Gastroesophageal sphincter (tissue), 4 donors: ENCODE data around the gene RAP1GAP2. TPM values are rescaled to one million over a fixed set of nuclear protein-coding genes. Genes with fewer than 3 reads are reported as not detected.

Source experiments
- ATAC-seq: fragments of 150-250 bp; one replicate; pipeline ENCODE4 v1.9.1; 2016; ENCODE audit warnings: mild to moderate bottlenecking, moderate library complexity
- H3K27ac ChIP-seq, 4 donors: fragments of 200-600 bp; sonication (generic) in 3 of 4; 1 replicate in 3 of 4; 2 replicates in 1 of 4; pipeline ENCODE4 v1.5.1; 2016 to 2019
- H3K27me3 ChIP-seq: fragments of 200-600 bp; sonication (generic); one replicate; pipeline ENCODE4 v1.5.1; 2019
- H3K36me3 ChIP-seq, 2 donors: fragments of 200-600 bp; sonication (generic); one replicate each; pipeline ENCODE4 v1.5.1; 2019; ENCODE audit warnings: control low read depth in 1 of 2
- H3K4me1 ChIP-seq, 3 donors: fragments of 200-600 bp; sonication (generic); 1 replicate in 2 of 3; 2 replicates in 1 of 3; pipeline ENCODE4 v1.5.1; 2016 to 2019; ENCODE audit warnings: control low read depth in 2 of 3
- H3K4me3 ChIP-seq, 2 donors: fragments of 200-600 bp; sonication (generic); one replicate each; pipeline ENCODE4 v1.5.1; 2019; ENCODE audit warnings: mild to moderate bottlenecking in 1 of 2, moderate library complexity in 1 of 2
- H3K9me3 ChIP-seq, 3 donors: fragments of 200-600 bp; sonication (generic); one replicate each; pipeline ENCODE4 v1.5.1; 2017 to 2019; ENCODE audit warnings: control low read depth in 2 of 3
- EP300 ChIP-seq: sonication (generic); formaldehyde crosslinking; IDR thresholded peaks from one replicate; pipeline ENCODE4 v1.6.1; 2017; ENCODE audit warnings: antibody characterized with exemption, mild to moderate bottlenecking
- POLR2A ChIP-seq, 2 donors: fragments of 450-650 bp; IDR thresholded peaks; one replicate each; pipeline ENCODE4 v1.6.1; 2017; ENCODE audit warnings: antibody characterized with exemption in 2 of 2, mild to moderate bottlenecking in 2 of 2, moderate library complexity in 1 of 2
- POLR2AphosphoS5 ChIP-seq: sonication (generic); formaldehyde crosslinking; IDR thresholded peaks from one replicate; pipeline ENCODE4 v1.6.1; 2017; ENCODE audit warnings: antibody characterized with exemption
- WGBS, 2 donors: methylation state at CpG; one replicate each; pipeline ENCODE4 v1.1.5; 2018; ENCODE audit warnings: low coverage in 1 of 2; 5-methylcytosine and 5-hydroxymethylcytosine counted together
- total RNA-seq, 4 donors: library from RNA; depleted of rRNA; stranded (reverse); fragments of >200 nt; gene quantifications; one replicate each; pipeline ENCODE4 v1.1.0, GENCODE V29; 2016
- TF ChIP-seq, protein P1 (sequence below), 4 experiments: fragments of 200-600 bp in 2 of 4; fragments of 450-650 bp in 2 of 4; sonication (generic) in 1 of 4; IDR thresholded peaks; one replicate each; pipeline ENCODE4 v1.5.1; 2017 to 2019; ENCODE audit warnings: antibody characterized with exemption in 4 of 4, mild to moderate bottlenecking in 2 of 4, moderate library complexity in 2 of 4

RAP1GAP2 gene
- total RNA-seq, 4 donors from 2014 or later, result 8.8 to 19.5 (median 11.3) TPM

DNA sequence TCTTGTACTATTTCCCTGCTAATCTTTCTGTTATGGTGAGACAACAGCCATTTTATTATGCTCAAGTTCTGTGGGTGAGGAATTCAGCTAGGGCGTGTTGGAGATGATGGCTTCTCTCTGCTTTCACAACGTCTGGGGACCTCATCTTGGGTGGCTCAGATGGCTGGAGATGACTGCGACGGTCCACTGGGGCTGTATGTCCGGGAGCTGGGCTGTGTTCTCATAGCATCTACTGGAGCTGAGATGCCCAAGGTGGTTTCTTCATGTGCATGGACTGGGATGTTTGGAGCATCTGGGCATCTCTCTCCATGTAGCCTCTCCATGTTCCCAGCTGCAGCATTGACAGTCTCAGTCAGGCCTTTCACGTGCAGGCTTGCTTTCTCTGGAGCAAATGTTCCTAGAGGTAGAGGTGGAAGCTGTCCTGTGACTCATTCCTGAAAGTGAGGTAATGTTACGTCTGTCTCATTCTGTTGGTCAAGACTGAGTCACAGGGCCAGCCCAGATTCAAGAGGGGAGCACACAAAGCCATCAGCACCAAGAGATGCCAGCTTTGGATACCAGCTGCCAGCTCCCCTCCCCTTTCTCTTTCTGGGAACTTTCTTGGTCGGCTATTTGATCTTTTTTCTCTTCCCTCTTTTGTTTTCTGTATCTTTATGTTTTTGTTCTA lies 96.2 kb downstream of the RAP1GAP2 start:
- H3K4me1 ChIP-seq, result no peaks in the 10 kb centered on the region
- no peaks in the 10 kb centered on the region for H3K27me3 ChIP-seq
- TF ChIP-seq POLR2AphosphoS5 (no peak), POLR2A (IDR thresholded peaks at IDR 0.05) (no peak), EP300 (no peak)
- TF ChIP-seq, protein P1, sequence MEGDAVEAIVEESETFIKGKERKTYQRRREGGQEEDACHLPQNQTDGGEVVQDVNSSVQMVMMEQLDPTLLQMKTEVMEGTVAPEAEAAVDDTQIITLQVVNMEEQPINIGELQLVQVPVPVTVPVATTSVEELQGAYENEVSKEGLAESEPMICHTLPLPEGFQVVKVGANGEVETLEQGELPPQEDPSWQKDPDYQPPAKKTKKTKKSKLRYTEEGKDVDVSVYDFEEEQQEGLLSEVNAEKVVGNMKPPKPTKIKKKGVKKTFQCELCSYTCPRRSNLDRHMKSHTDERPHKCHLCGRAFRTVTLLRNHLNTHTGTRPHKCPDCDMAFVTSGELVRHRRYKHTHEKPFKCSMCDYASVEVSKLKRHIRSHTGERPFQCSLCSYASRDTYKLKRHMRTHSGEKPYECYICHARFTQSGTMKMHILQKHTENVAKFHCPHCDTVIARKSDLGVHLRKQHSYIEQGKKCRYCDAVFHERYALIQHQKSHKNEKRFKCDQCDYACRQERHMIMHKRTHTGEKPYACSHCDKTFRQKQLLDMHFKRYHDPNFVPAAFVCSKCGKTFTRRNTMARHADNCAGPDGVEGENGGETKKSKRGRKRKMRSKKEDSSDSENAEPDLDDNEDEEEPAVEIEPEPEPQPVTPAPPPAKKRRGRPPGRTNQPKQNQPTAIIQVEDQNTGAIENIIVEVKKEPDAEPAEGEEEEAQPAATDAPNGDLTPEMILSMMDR (IDR thresholded peaks at IDR 0.05), result no peak
- H3K4me3 ChIP-seq, result no peak overlapping the region
- H3K27ac ChIP-seq, result no peak overlapping the region
- no peaks in the 10 kb centered on the region for H3K36me3 ChIP-seq
- ATAC-seq, result no peak
- WGBS, 2 donors, result 59 to 73% methylated on average over 4 to 6 of the region's 8 CpGs
- H3K9me3 ChIP-seq, result no peaks in the 10 kb centered on the region

DNA sequence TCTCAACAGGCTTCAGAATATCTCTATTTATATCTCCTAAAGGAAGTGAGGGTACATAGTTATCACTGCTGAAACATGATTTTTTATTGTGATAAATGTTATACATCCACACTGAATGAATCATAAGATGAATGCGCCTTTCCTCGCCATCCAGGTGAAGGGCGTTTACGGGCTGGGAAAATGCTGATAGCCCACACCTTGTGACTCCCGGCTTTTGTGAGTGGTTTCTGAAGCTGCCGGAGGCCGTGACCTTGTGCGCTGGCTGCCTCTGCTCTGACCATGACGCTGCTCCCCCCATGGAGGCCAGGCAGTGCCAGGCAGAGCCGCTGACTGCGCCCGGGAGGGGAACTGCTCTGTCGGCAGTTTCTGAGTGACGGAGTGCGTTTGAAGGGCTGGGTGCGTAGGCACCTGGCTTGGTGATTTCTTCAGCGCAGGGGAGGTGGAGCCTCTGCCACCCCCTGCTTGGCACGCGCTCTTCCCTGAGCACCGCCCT lies 97.2 kb downstream of the RAP1GAP2 start:
- Histone ChIP-seq H3K27me3 (no peaks in the 10 kb centered on the region), H3K9me3 (no peaks in the 10 kb centered on the region), H3K4me3 (no peak overlapping the region), H3K27ac (no peak overlapping the region), H3K4me1 (no peaks in the 10 kb centered on the region), H3K36me3 (no peaks in the 10 kb centered on the region)
- no peak for ATAC-seq
- no CpG with 5 or more reads among the region's 20 CpGs for WGBS, 2 donors
- no peak for TF ChIP-seq POLR2AphosphoS5
- TF ChIP-seq, protein P1 (IDR thresholded peaks at IDR 0.05), result no peak
- TF ChIP-seq POLR2A (IDR thresholded peaks at IDR 0.05), result no peak

DNA sequence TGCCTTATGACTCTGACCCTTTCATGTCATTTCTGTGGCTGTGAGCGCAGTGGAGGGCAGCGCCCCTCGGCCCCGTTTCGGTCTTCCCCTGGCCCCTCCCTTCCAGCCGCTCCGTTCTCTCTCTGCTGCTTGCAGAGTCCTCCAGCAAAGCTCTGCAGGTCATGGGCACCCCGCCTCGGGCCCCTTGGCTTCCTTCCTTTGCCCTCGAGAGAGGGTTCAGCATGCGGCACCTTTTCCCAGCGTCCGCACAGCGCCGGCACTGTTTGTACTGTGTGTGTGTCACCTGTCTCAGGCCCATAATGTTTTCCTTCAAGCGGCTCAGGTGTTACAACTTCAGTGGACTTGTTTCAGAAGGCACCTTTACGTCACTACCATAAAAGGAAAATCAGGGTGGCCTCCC lies 98.5 kb downstream of the RAP1GAP2 start:
- Histone ChIP-seq H3K27me3 (no peaks in the 10 kb centered on the region), H3K9me3 (no peaks in the 10 kb centered on the region), H3K27ac (no peak overlapping the region), H3K36me3 (no peaks in the 10 kb centered on the region), H3K4me3 (no peak overlapping the region), H3K4me1 (no peaks in the 10 kb centered on the region)
- no peak for ATAC-seq
- TF ChIP-seq, protein P1 (IDR thresholded peaks at IDR 0.05), result no peak
- no peak for TF ChIP-seq POLR2AphosphoS5
- TF ChIP-seq EP300, result no peak
- no peak for TF ChIP-seq POLR2A (IDR thresholded peaks at IDR 0.05)
- whole genome bisulfite sequencing, 2 donors, result 55 to 74% methylated on average over 15 of the region's 17 CpGs

DNA sequence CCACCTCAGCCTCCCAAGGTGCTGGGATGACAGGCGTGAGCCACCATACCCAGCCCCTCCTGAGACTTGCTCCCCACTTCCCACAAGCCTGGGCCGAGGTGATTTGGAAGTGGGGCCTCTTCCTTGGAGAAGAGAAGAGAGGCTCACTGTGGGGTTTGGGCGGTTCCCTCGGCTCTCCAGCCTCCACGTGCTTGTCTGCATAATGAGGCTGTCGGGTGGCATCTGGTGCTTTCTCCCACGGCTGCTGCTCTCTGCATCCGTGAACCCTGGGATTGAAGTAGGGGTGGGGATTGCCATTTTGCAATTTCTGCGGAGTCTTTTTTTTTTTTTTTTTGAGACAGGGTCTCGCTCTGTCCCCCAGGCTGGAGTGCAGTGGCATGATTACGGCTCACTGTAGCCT lies 101.4 kb downstream of the RAP1GAP2 start:
- no peak for ATAC-seq
- H3K27ac ChIP-seq, result no peak overlapping the region
- H3K36me3 ChIP-seq, result no peaks in the 10 kb centered on the region
- H3K9me3 ChIP-seq, result no peaks in the 10 kb centered on the region
- TF ChIP-seq POLR2AphosphoS5 (no peak), EP300 (no peak), POLR2A (IDR thresholded peaks at IDR 0.05) (no peak)
- TF ChIP-seq, protein P1 (IDR thresholded peaks at IDR 0.05), result no peak
- no peak overlapping the region for H3K4me3 ChIP-seq
- H3K27me3 ChIP-seq, result no peaks in the 10 kb centered on the region
- WGBS, 2 donors, result 81% methylated on average over 6 of the region's 11 CpGs; no CpG with 5 or more reads in 1 of the 2 donors
- H3K4me1 ChIP-seq, result no peaks in the 10 kb centered on the region

DNA sequence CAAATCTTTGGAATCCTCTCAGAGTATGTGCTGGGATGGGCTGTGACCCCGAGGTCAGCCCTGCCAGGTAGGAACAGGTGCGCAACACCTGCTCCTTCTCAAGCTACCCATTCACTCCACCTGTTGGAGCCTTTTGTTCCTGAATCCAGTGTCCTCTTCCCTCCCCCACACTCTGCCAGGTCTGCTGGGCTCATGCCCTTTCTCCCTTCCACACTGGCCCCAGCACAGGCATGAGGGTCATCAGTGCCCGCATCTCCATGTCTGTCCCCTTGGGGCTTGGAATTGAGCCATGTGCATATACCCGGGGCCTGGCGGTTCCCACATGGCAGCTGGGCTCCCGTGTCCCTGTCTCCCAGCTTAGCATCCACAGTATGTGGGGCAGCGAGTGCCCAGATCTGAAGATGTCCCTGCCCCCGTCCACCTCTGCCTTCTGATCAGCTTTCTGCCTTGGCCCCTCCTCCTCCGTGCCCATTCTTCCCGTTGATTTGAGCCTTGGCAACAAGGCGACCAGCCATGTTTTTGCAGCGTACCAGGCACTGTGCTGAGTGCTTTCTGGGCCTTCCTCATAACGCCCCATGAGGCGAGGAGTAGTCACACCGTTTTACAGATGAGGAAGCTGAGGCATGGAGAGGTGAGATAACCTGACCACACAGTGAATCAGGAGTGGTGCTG lies 102.2 kb downstream of the RAP1GAP2 start:
- H3K4me1 ChIP-seq, result no peaks in the 10 kb centered on the region
- WGBS, 2 donors, result 71 to 93% methylated on average over 3 to 8 of the region's 15 CpGs
- no peaks in the 10 kb centered on the region for H3K36me3 ChIP-seq
- no peak for ATAC-seq
- H3K27me3 ChIP-seq, result no peaks in the 10 kb centered on the region
- TF ChIP-seq POLR2A (IDR thresholded peaks at IDR 0.05) (no peak), POLR2AphosphoS5 (no peak), EP300 (no peak)
- TF ChIP-seq, protein P1 (IDR thresholded peaks at IDR 0.05), result no peak
- no peak overlapping the region for H3K4me3 ChIP-seq
- no peak overlapping the region for H3K27ac ChIP-seq
- H3K9me3 ChIP-seq, result no peaks in the 10 kb centered on the region
